HepG2 (cell line): Measurements from ENCODE around the gene MEX3D. TPM values are rescaled to one million over a fixed set of nuclear protein-coding genes. Genes with fewer than 3 reads are reported as not detected.

Experiments
- ATF7 ChIP-seq, 2 experiments: fragments of 450-650 bp in 1 of 2; sonication (generic) in 1 of 2; formaldehyde crosslinking in 1 of 2; IDR thresholded peaks; 2 replicates each; pipeline versions ENCODE4 v1.4.0 to v1.6.1; 2016 to 2020; ENCODE audit warnings: antibody characterized with exemption in 1 of 2, mild to moderate bottlenecking in 1 of 2, missing genetic modification reagents in 1 of 2
- CBFB ChIP-seq: sonication (generic); formaldehyde crosslinking; IDR thresholded peaks from 2 replicates; pipeline ENCODE4 v1.4.0; 2020; ENCODE audit warnings: missing genetic modification reagents
- CCDC6 ChIP-seq: sonication (generic); formaldehyde crosslinking; IDR thresholded peaks from 2 replicates; pipeline ENCODE4 v1.8.1; 2022; ENCODE audit warnings: mild to moderate bottlenecking, missing genetic modification reagents, moderate library complexity
- DMAP1 ChIP-seq: IDR thresholded peaks from 2 replicates; pipeline ENCODE4 v1.6.1; 2016
- HES4 ChIP-seq: sonication (generic); formaldehyde crosslinking; IDR thresholded peaks from 2 replicates; pipeline ENCODE4 v1.9.0; 2021; ENCODE audit warnings: mild to moderate bottlenecking, missing genetic modification reagents, borderline replicate concordance
- MAF1 ChIP-seq: sonication (generic); formaldehyde crosslinking; IDR thresholded peaks from 2 replicates; pipeline ENCODE4 v1.5.0; 2020; ENCODE audit warnings: missing genetic modification reagents, borderline replicate concordance
- PHF5A ChIP-seq: IDR thresholded peaks from one replicate; pipeline ENCODE4 v1.6.1; 2018; ENCODE audit warnings: low read depth, missing genetic modification reagents; ENCODE audit not compliant: unreplicated experiment
- SIN3B ChIP-seq: fragments of 150-350 bp; IDR thresholded peaks from 2 replicates; pipeline ENCODE4 v1.6.1; 2014; ENCODE audit warnings: low read length
- SMC3 ChIP-seq: IDR thresholded peaks from 2 replicates; pipeline ENCODE4 v1.6.1; 2011; ENCODE audit warnings: low read length, improper control_type of control experiment
- SNAI1 ChIP-seq: sonication (generic); formaldehyde crosslinking; IDR thresholded peaks from 2 replicates; pipeline ENCODE4 v1.5.0; 2020; ENCODE audit warnings: mild to moderate bottlenecking, missing genetic modification reagents, borderline replicate concordance
- ZC3H4 ChIP-seq: sonication (generic); formaldehyde crosslinking; IDR thresholded peaks from 2 replicates; pipeline ENCODE4 v1.4.0; 2020; ENCODE audit warnings: missing genetic modification reagents, borderline replicate concordance
- ZNF205 ChIP-seq: IDR thresholded peaks from 2 replicates; pipeline ENCODE4 v1.6.1; 2018; ENCODE audit warnings: missing biosample characterization, missing genetic modification reagents
- ZNF709 ChIP-seq: sonication (generic); formaldehyde crosslinking; IDR thresholded peaks from 2 replicates; pipeline ENCODE4 v1.5.0; 2020; ENCODE audit warnings: mild to moderate bottlenecking, missing genetic modification reagents
- ZNF724P ChIP-seq: sonication (generic); formaldehyde crosslinking; IDR thresholded peaks from 2 replicates; pipeline ENCODE4 v1.8.0; 2022; ENCODE audit warnings: missing genetic modification reagents, borderline replicate concordance
- ZSCAN30 ChIP-seq: sonication (generic); formaldehyde crosslinking; IDR thresholded peaks from 2 replicates; pipeline ENCODE4 v1.5.0; 2020; ENCODE audit warnings: mild to moderate bottlenecking, missing genetic modification reagents
- polyA plus RNA-seq, 8 experiments: library from polyadenylated mRNA; depleted of rRNA in 3 of 8; stranded (reverse) in 7 of 8; unstranded in 1 of 8; fragments of >200 nt; fragmentation: Illumina TruSeq in 4 of 8; extraction: Trizol in 4 of 8; gene quantifications; 2 replicates each; pipeline versions ENCODE4 v1.2.1 to v1.2.3, GENCODE V29; 2011 to 2016; ENCODE audit warnings: low read depth in 4 of 8, missing spikeins in 1 of 8, mixed read lengths in 1 of 8; ENCODE audit not compliant: insufficient read depth in 1 of 8
- total RNA-seq, 5 experiments: library from RNA; depleted of rRNA; stranded (reverse); fragments of >200 nt; fragmentation: Illumina TruSeq; extraction: Trizol; gene quantifications; 2 replicates each; pipeline ENCODE4 v1.2.3, GENCODE V29; 2016; ENCODE audit warnings: low read depth in 1 of 5
- TF ChIP-seq, protein P1 (sequence below): sonication (generic); formaldehyde crosslinking; IDR thresholded peaks from 2 replicates; pipeline ENCODE4 v1.5.1; 2020; ENCODE audit warnings: missing genetic modification reagents, mild to moderate bottlenecking, borderline replicate concordance
- TF ChIP-seq, protein P2 (sequence below): sonication (generic); formaldehyde crosslinking; conservative IDR thresholded peaks from 2 replicates; pipeline ENCODE4 v1.8.1; 2023; ENCODE audit warnings: missing genetic modification reagents
- TF ChIP-seq, protein P3 (sequence below): sonication (generic); formaldehyde crosslinking; IDR thresholded peaks from 2 replicates; pipeline ENCODE4 v1.4.0; 2020; ENCODE audit warnings: missing genetic modification reagents, borderline replicate concordance
- TF ChIP-seq, protein P4 (sequence below): sonication (generic); formaldehyde crosslinking; IDR thresholded peaks from 2 replicates; pipeline ENCODE4 v1.8.0; 2022; ENCODE audit warnings: mild to moderate bottlenecking, missing genetic modification reagents, borderline replicate concordance

The MEX3D gene
- total and polyA plus RNA-seq, 2 of the 13 experiments (the other 11 are each of a cell fraction or from before 2014, with no cell fraction given): 3.6 to 17.1 TPM

DNA sequence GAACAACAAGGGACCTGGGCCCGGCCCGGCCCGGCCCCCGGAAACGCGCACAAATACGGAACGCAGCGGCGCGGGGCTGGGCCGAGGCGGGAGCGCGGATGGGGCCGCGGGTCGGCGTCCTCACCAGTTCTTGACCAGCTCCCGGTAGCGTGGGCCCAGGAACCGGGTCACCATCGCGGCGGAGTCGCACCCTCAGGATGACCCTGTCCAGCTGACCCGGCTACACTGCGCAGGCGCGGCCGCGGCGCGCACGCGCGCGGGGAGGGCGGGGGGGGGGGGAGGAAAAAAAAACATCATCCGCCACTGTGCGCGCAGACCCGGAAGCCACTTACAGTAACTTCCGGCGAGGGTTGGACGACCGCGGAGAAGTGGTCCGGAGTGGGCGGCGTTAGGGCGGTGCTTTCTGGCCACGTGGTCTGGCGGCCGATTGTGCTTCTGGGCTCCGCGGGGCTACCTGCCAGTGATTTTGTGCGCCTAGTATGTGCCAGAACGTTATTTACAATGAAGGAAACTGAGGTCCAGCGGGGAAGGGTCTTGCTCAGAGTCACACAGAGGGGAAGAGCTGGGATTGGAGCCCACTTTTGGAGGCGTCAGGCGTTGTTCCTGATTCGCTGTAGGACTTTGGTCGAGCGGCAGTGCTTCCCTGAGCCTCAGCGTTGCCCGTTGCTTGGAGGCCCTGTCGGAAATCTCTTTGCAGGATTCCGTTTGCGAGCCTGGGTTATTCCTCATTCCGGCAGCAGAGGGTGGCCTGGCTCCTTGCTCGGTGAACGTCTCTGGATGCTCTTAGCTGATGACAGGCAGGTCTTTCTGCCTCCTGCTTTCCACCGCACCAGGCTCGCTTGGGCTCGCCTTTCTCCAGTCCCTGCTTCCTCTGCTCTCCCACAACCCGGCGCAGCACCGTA is 37.4 kb upstream of the MEX3D start, which contains the start of gene UQCR11 (continued):
- TF ChIP-seq, protein P1, sequence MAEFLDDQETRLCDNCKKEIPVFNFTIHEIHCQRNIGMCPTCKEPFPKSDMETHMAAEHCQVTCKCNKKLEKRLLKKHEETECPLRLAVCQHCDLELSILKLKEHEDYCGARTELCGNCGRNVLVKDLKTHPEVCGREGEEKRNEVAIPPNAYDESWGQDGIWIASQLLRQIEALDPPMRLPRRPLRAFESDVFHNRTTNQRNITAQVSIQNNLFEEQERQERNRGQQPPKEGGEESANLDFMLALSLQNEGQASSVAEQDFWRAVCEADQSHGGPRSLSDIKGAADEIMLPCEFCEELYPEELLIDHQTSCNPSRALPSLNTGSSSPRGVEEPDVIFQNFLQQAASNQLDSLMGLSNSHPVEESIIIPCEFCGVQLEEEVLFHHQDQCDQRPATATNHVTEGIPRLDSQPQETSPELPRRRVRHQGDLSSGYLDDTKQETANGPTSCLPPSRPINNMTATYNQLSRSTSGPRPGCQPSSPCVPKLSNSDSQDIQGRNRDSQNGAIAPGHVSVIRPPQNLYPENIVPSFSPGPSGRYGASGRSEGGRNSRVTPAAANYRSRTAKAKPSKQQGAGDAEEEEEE (CRISPR knock-in tag): no peak
- TF ChIP-seq, protein P2, sequence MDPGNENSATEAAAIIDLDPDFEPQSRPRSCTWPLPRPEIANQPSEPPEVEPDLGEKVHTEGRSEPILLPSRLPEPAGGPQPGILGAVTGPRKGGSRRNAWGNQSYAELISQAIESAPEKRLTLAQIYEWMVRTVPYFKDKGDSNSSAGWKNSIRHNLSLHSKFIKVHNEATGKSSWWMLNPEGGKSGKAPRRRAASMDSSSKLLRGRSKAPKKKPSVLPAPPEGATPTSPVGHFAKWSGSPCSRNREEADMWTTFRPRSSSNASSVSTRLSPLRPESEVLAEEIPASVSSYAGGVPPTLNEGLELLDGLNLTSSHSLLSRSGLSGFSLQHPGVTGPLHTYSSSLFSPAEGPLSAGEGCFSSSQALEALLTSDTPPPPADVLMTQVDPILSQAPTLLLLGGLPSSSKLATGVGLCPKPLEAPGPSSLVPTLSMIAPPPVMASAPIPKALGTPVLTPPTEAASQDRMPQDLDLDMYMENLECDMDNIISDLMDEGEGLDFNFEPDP (CRISPR knock-in tag): 0 out of 2 replicates have a peak, but pooled peaks have one; percentile 79
- TF ChIP-seq, protein P3, sequence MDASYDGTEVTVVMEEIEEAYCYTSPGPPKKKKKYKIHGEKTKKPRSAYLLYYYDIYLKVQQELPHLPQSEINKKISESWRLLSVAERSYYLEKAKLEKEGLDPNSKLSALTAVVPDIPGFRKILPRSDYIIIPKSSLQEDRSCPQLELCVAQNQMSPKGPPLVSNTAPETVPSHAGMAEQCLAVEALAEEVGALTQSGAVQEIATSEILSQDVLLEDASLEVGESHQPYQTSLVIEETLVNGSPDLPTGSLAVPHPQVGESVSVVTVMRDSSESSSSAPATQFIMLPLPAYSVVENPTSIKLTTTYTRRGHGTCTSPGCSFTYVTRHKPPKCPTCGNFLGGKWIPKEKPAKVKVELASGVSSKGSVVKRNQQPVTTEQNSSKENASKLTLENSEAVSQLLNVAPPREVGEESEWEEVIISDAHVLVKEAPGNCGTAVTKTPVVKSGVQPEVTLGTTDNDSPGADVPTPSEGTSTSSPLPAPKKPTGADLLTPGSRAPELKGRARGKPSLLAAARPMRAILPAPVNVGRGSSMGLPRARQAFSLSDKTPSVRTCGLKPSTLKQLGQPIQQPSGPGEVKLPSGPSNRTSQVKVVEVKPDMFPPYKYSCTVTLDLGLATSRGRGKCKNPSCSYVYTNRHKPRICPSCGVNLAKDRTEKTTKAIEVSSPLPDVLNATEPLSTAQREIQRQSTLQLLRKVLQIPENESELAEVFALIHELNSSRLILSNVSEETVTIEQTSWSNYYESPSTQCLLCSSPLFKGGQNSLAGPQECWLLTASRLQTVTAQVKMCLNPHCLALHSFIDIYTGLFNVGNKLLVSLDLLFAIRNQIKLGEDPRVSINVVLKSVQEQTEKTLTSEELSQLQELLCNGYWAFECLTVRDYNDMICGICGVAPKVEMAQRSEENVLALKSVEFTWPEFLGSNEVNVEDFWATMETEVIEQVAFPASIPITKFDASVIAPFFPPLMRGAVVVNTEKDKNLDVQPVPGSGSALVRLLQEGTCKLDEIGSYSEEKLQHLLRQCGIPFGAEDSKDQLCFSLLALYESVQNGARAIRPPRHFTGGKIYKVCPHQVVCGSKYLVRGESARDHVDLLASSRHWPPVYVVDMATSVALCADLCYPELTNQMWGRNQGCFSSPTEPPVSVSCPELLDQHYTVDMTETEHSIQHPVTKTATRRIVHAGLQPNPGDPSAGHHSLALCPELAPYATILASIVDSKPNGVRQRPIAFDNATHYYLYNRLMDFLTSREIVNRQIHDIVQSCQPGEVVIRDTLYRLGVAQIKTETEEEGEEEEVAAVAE (CRISPR knock-in tag): no peak; the same call in 1 of the 2 replicates
- TF ChIP-seq CBFB (CRISPR knock-in tag): peak; percentile 14; the same call in 1 of the 2 replicates
- no peak; the same call in 1 of the 2 replicates for TF ChIP-seq SIN3B
- peak; percentile 37; the same call in 1 of the 2 replicates for TF ChIP-seq MAF1 (CRISPR knock-in tag)
- TF ChIP-seq SNAI1: 0 out of 2 replicates have a peak, but pooled peaks have one; percentile 43
- TF ChIP-seq ZNF724P (CRISPR knock-in tag): peak; percentile 73; the same call in 1 of the 2 replicates
- TF ChIP-seq ATF7 (IDR thresholded peaks at IDR 0.05): no peak
- no peak for TF ChIP-seq ATF7 (CRISPR knock-in tag; IDR thresholded peaks at IDR 0.05)
- TF ChIP-seq ZNF205 (CRISPR knock-in tag): peak; percentile 36; the same call in 1 of the 2 replicates
- peak; percentile 95 for TF ChIP-seq PHF5A (CRISPR knock-in tag)
- TF ChIP-seq, protein P4, sequence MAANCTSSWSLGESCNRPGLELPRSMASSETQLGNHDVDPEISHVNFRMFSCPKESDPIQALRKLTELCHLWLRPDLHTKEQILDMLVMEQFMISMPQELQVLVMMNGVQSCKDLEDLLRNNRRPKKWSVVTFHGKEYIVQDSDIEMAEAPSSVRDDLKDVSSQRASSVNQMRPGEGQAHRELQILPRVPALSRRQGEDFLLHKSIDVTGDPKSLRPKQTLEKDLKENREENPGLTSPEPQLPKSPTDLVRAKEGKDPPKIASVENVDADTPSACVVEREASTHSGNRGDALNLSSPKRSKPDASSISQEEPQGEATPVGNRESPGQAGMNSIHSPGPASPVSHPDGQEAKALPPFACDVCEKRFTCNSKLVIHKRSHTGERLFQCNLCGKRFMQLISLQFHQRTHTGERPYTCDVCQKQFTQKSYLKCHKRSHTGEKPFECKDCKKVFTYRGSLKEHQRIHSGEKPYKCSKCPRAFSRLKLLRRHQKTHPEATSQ (CRISPR knock-in tag): no peak
- 0 out of 2 replicates have a peak, but pooled peaks have one; percentile 67 for TF ChIP-seq ZC3H4 (CRISPR knock-in tag)
- TF ChIP-seq HES4 (CRISPR knock-in tag): no peak; the same call in 1 of the 2 replicates
- TF ChIP-seq ZNF709: peak; percentile 67
- peak; percentile 51 for TF ChIP-seq SMC3
- TF ChIP-seq DMAP1: peak; percentile 83; the same call in 1 of the 2 replicates
- no peak; the same call in 1 of the 2 replicates for TF ChIP-seq ZSCAN30 (CRISPR knock-in tag)
- 0 out of 2 replicates have a peak, but pooled peaks have one; percentile 34 for TF ChIP-seq CCDC6
